HG03060 (cell line): ENCODE measurements around the gene TTLL5.
"Not testable (repeated sequence)": the region's sequence is repeated elsewhere in the genome, so short reads cannot be mapped to it uniquely, and the experiment has no call there.

ENCODE experiments used
- ATAC-seq: cut with Tn5 transposase; IDR thresholded peaks from one replicate; pipeline ENCODE4 v1.9.1; 2021; ENCODE audit warnings: low read depth, moderate number of reproducible peaks; ENCODE audit not compliant: unreplicated experiment

The TTLL5 gene

DNA sequence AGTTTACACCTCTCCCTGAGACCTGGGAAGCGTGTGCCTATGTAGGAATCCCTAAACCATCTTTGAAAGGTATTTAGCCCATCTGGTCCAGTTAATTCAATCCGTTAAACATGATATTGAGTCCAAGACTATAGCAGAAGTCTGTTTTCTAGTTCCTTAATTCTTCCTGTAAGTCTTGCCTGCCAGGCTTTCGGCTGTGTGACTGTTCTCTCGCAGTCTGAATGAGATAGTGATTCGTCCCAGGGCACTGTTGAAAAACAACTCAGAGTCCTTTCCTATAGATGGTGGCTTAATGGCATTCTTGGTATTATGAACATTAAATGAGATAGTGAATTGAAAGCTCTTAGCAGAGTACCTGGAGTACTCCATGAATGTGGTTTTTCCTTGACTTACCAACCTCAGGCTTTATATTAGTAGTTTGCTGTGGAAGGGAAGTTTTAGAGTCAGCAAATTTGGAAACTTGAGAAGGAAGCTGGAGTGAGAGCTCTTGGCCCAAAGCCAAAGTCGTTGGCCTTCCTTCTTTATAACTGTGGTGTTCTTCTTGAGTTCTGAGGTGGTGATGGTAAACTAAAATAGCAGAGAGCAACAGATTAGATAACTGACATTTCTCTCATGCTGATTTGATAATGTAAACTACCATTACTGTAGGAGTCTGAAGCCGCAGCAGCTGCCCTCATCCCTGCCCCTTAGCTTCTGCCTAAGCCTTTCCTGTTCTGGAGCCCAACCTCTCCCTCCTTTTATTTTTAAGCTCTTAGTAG is 244.3 kb downstream of the TTLL5 start:
- no peak for ATAC-seq

- no peak for ATAC-seq
These were observed 245.2 kb downstream of the TTLL5 start for GRCh38 chr14:75906228-75906627.

DNA sequence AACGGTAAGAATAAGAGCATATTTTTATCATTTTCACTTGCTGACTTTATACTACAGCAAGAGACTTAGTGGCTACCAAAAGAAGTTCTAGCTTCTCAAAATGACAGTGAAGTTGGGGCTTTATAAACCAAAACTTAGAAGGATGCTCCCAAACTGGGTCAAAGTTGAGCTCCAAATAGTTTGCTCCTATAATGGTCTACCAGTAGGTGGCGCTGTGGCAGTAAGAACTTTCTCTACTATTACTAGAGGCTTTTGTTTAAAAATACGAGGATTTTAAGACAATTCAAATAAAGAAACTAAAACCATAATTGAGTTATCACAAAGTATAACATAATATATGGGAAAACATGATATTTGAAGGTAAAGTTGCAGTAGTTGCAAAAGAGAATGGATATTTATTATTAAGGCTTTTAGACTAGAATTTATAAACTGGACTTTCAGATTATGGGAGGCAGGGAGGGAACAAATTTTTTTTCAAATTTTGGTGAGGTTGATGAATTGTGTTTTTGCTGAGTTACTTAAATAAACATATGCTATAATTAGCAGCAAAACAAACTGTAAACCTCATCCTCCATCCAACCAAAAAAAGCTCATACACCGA is 245.7 kb downstream of the TTLL5 start:
- no peak for ATAC-seq

DNA sequence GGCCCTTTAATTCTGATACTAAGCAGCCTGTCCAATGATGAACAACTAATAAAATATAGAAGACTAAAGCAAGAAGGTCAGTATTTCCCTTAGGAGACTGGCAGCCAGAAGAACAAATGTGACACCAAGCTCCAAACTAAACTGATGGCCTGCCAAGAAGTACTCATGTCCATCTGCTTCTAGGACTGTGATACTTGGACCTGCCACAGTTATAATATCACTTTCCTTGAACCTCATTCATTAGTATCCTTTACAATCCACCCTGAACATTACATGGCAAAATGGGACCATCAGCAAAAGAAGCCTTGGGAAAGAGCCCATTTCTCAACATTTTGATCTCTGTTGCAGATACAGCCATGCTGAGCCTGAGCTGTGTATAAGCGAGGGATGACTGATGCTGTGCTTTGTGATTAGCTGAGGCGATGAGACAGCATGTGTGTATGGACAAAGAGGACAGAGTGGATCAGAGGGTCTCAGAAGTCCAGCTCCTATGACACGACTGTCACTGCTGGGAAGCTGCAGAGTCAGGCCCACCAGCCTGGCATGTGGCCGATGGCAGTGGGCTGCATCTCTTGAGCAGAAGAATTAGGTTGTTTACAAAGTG is 246.8 kb downstream of the TTLL5 start:
- ATAC-seq: no peak

GRCh38 chr14:75909630-75910029 is 248.6 kb downstream of the TTLL5 start:
- no peak for ATAC-seq

- no peak for ATAC-seq
These were observed 249.0 kb downstream of the TTLL5 start for GRCh38 chr14:75910048-75910447.

DNA sequence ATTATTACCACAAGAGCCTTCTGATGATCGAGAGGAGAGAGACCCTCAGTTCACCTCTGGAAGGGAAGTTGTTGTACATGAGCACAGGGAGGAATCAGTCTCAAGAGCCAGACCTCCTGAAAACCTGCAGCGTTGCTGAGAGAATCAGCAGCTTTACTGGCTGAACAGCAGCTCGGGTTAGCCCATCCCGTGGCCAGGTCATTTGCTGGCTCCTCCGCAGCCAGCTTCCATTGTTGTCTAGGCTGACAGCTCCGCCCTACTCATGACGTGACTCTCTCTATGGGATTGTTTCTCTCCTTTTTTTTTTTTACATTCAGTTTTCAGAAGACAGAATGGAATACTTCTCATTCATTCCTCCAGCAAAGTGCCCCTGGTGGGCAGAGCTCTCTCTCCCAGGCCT is 250.8 kb downstream of the TTLL5 start:
- ATAC-seq: no peak

DNA sequence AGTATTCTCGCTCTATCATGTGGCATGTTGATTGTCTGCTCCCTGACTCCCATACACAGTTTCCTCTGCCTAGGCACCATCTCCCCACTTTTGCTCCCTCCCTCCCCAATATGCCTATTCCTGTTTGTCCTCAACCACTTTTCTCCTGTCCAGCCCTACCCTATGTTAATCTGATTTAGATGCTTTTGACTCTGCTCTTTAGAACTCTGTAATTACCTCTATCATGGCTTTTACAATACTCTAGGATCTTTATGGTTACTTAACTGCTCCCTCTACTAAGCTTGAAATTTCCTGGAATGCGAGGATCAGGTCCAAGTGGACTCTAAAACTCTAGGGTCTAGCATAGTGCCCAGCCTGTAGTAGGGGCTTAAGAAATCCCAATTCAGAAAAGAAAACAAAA is 252.1 kb downstream of the TTLL5 start:
- ATAC-seq: no peak

DNA sequence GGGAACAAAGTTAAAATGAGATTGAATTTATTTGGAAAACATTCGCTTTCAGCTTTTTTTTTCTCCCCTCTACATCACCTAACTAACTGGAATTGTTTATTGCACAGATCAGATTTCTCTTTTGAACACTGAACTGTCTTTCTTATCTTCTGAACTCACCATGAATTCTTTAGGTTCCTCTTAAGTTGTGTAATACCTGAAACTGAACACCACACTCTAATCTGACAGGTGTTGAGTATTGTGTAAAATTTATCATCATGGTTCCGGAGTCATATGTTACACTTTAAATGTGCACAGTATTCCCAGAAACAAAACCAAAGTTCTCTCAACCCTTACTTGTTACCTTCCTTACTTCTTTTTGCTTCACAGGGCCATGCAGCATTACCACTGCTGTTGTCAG is 254.0 kb downstream of the TTLL5 start:
- ATAC-seq: no peak

DNA sequence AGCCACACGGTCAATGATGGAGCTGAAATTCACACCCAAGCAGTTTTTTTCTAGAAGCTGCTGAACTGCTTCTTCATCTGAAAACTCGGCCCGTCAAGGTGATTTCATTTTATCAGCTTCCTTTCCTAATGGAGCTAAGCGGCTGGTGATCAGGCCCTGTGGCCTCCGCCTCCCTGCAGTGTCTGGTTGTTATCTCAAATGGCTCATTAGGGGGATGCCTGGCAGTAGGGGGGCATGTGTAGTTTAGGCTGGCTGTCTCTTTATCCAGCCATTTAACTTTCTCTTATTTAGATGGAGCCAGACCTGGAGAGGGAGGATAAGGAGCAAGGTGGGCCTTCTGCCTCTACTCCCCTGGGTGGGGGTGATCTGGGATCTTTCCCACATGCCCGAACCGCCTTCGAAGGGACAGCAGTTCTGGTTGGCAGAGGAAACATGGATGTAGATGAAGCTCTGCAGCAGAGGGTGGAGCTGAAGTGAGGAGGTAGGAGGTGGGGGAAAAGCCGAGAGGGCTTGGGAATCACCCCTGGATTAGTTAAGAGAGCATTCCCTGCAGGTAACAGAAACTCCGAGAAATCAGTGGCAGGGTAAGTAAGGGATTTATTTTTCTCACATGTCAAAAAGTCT is 256.4 kb downstream of the TTLL5 start:
- no peak for ATAC-seq

DNA sequence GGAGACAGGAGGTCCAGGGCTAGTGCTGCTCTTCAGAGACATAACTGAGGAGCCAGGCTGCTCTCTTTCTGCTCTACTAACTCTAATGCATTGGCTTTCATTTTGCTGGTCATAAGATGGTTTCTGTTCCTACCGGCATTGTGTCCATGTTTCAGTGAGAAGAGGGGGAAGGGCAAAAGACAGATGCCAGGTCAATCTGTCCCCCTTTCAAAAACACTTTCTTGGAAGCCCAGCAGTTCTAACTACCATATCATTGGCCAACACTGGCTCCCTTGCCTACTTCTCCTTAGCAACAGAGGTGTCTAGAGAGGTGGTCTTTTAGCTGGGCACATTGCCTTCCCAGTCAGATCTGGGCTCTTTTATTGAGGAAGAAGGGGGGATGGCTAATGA is 256.9 kb downstream of the TTLL5 start:
- ATAC-seq: no peak

GRCh38 chr14:75920421-75920820 is 259.4 kb downstream of the TTLL5 start:
- not testable (repeated sequence) for ATAC-seq

- not testable (repeated sequence) for ATAC-seq
These were observed 264.2 kb downstream of the TTLL5 start for GRCh38 chr14:75925141-75925840.

GRCh38 chr14:75926431-75927115 is 265.5 kb downstream of the TTLL5 start:
- no peak for ATAC-seq

DNA sequence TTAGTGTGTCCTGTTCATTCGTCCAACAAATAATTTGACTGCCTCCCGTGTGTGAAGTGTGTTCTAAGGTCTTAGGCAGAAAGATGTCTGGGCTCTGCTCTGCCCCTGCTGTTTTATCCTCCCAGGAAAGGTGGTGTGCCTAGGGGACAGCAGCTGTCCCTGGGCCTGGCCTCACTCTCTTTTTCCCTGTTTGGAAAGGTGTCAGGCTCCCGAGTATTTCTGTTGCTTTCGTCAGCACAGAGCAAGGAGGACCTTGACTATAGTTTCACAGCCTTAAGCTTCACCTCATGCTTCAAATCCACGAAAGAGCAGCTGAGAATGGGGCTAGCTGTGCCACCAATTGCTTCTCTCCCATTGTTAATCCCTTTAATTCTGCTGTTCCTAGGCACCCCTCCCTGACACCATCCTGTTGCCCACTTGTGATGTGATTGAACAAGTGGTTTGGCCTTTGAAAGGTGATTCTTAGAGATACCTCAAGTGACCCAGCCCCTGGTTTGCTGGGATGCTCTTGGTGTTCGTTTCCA is 266.6 kb downstream of the TTLL5 start:
- ATAC-seq: no peak

DNA sequence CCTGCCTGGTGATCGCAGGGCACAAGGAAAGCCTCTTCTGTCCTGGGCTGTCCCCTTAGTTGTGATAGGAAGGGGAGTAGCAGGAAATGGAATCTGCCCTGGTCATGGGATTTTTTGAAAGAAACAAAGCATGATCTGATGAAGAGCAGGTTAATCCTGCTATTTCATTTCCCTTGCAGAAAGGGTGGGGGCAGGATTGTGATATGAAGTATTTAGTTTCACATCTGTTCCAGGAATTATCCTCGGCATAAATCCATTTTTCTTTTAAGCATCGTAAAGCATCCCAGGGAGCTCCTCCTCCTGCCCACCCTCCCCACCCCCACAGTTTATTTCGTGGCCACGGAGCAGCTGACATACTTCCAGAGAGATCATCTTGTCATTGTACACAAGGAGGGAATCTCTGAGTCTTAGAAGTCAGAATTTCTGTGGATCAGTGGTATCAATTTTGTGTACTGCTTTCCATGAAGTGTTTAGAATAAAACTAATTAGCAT is 267.7 kb downstream of the TTLL5 start:
- no peak for ATAC-seq

GRCh38 chr14:75933712-75934296 is 272.8 kb downstream of the TTLL5 start:
- no peak for ATAC-seq

DNA sequence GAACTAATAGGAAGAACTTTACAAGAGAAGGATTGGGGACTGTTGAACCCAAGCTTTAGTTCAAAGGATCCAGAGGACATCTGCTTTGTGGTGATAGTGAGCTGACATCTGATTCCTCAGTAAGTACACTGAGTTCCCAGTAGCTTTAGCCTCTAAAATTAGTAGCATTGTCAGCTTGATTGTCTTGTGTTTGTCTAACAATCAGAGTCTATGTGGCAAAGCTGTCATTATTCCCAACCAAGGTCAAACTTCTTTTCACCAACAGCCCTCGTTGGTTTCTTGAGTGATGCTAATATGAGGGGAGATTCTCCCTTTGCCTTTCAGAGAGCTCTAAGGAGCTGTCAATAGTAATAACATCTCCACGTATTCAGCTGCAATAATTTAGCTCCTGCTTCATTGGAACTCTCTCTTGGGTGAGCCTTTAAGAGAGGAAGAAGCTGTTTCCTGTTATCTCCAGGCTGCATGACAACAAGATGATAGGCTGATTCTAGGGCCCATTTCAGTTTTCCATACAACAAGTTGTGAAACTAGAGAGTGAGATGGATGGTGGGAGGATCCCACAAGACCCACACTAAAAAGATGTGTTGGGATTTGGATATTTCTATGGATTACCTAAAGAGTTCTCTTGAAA is 274.1 kb downstream of the TTLL5 start:
- ATAC-seq: no peak

GRCh38 chr14:75939200-75939599 is 278.2 kb downstream of the TTLL5 start:
- ATAC-seq: no peak
